A673 (cell line): ENCODE data around the gene CLASP1.

Experiments used
- EZH2 ChIP-seq: fragments of 200-600 bp; sonication (generic); IDR thresholded peaks from 2 replicates; pipeline ENCODE4 v1.6.1; 2017; ENCODE audit warnings: borderline replicate concordance, low read depth, mild to moderate bottlenecking, mixed read lengths, antibody characterized with exemption, low read length; ENCODE audit not compliant: poor library complexity, severe bottlenecking
- TF ChIP-seq, protein P1 (sequence below): fragments of 300-800, 200-600 bp; sonication (generic); conservative IDR thresholded peaks from 2 replicates; pipeline ENCODE4 v1.5.1; 2017; ENCODE audit warnings: low read depth, mild to moderate bottlenecking, antibody characterized with exemption, low read length, moderate library complexity, mixed read lengths

DNA sequence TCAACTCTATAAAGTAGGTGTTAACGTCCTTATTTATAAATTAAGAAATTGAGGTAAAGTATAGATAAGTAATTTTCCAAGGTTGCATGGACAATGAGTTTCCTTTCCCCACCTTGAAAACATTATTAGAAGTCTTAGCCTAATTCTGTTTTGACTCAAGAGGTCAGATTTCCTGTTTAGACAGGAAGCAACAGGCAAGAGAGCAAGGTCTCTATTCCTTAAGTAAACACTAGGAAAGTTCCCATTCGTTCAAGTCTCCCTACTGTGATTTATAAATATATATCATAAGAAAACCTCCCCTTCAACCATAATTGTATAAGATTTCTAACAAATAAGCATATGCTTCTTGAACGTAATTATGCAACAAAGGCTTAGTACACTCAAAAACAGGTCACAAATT lies 40.3 kb downstream of the CLASP1 start:
- TF ChIP-seq EZH2 = no peak
- TF ChIP-seq, protein P1, sequence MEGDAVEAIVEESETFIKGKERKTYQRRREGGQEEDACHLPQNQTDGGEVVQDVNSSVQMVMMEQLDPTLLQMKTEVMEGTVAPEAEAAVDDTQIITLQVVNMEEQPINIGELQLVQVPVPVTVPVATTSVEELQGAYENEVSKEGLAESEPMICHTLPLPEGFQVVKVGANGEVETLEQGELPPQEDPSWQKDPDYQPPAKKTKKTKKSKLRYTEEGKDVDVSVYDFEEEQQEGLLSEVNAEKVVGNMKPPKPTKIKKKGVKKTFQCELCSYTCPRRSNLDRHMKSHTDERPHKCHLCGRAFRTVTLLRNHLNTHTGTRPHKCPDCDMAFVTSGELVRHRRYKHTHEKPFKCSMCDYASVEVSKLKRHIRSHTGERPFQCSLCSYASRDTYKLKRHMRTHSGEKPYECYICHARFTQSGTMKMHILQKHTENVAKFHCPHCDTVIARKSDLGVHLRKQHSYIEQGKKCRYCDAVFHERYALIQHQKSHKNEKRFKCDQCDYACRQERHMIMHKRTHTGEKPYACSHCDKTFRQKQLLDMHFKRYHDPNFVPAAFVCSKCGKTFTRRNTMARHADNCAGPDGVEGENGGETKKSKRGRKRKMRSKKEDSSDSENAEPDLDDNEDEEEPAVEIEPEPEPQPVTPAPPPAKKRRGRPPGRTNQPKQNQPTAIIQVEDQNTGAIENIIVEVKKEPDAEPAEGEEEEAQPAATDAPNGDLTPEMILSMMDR = no peak
